HEK293 (cell line): ENCODE measurements around the gene COG8.

Source experiments
- CTCF ChIA-PET: fragments of 350-600 bp; formaldehyde crosslinking; extraction: SDS; loops from one replicate; lab custom pipeline; 2021; ENCODE audit warnings: antibody characterized with exemption; lab: Yijun Ruan, JAX
- POLR2A ChIA-PET: fragments of 300-600 bp; formaldehyde crosslinking; extraction: SDS; loops from one replicate; lab custom pipeline; 2020; ENCODE audit warnings: antibody characterized with exemption, inconsistent platforms; lab: Yijun Ruan, JAX
- H3K27ac ChIP-seq: fragments of 200-500 bp; sonication (Bioruptor generic); 2 replicates; pipeline ENCODE4 v1.5.1; 2014; ENCODE audit warnings: low read depth, low read length, control low read depth, inconsistent platforms; ENCODE audit errors: extremely low read depth
- H3K36me3 ChIP-seq, 2 experiments: fragments of 200-500 bp in 1 of 2; sonication (Bioruptor generic) in 1 of 2; 1 replicate in 1 of 2; 2 replicates in 1 of 2; pipeline ENCODE4 v1.5.1; 2014 to 2017; ENCODE audit warnings: inconsistent platforms in 2 of 2, low read length in 2 of 2; ENCODE audit not compliant: control insufficient read depth in 2 of 2, insufficient read depth in 1 of 2
- H3K4me1 ChIP-seq: fragments of 200-500 bp; sonication (Bioruptor generic); 2 replicates; pipeline ENCODE4 v1.5.1; 2014; ENCODE audit warnings: mild to moderate bottlenecking, low read length, inconsistent platforms; ENCODE audit not compliant: control insufficient read depth, insufficient read depth
- H3K4me3 ChIP-seq: 2 replicates; pipeline ENCODE4 v1.5.1; 2011; ENCODE audit warnings: low read depth, mild to moderate bottlenecking, control low read depth, low read length, moderate library complexity
- H3K9me3 ChIP-seq: fragments of 200-500 bp; sonication (Bioruptor generic); 2 replicates; pipeline ENCODE4 v1.5.1; 2014; ENCODE audit warnings: low read depth, low read length, inconsistent platforms; ENCODE audit not compliant: control insufficient read depth, insufficient read depth
- EGR2 ChIP-seq: fragments of 450-650 bp; formaldehyde crosslinking; IDR thresholded peaks from 2 replicates; pipeline ENCODE4 v1.5.1; 2016; ENCODE audit warnings: low read depth, missing biosample characterization, missing genetic modification characterization
- GLI2 ChIP-seq: fragments of 450-650 bp; formaldehyde crosslinking; IDR thresholded peaks from 2 replicates; pipeline ENCODE4; 2017; ENCODE audit warnings: missing biosample characterization, missing genetic modification characterization, low read depth, borderline replicate concordance
- GLI4 ChIP-seq: fragments of 450-650 bp; formaldehyde crosslinking; IDR thresholded peaks from 2 replicates; pipeline ENCODE4 v1.5.1; 2016; ENCODE audit warnings: missing biosample characterization, missing genetic modification characterization
- GLIS2 ChIP-seq: fragments of 450-650 bp; formaldehyde crosslinking; IDR thresholded peaks from 2 replicates; pipeline ENCODE4 v1.5.1; 2016; ENCODE audit warnings: missing biosample characterization, missing genetic modification characterization
- PRDM6 ChIP-seq: fragments of 450-650 bp; formaldehyde crosslinking; IDR thresholded peaks from 2 replicates; pipeline ENCODE4 v1.5.1; 2017; ENCODE audit warnings: missing biosample characterization, missing genetic modification characterization
- YY2 ChIP-seq: fragments of 450-650 bp; formaldehyde crosslinking; IDR thresholded peaks from 2 replicates; pipeline ENCODE4 v1.5.1; 2016; ENCODE audit warnings: missing biosample characterization, missing genetic modification characterization
- ZFHX2 ChIP-seq: fragments of 450-650 bp; formaldehyde crosslinking; conservative IDR thresholded peaks from 2 replicates; pipeline ENCODE4 v1.5.1; 2016; ENCODE audit warnings: missing biosample characterization, missing genetic modification characterization
- ZFP37 ChIP-seq: fragments of 450-650 bp; formaldehyde crosslinking; IDR thresholded peaks from 2 replicates; pipeline ENCODE4 v1.5.1; 2016; ENCODE audit warnings: missing biosample characterization, missing genetic modification characterization
- ZNF157 ChIP-seq: fragments of 450-650 bp; formaldehyde crosslinking; IDR thresholded peaks from 2 replicates; pipeline ENCODE4 v1.5.1; 2016; ENCODE audit warnings: missing biosample characterization, missing genetic modification characterization
- ZNF174 ChIP-seq: fragments of 450-650 bp; formaldehyde crosslinking; IDR thresholded peaks from 2 replicates; pipeline ENCODE4 v1.5.0; 2017; ENCODE audit warnings: missing biosample characterization, mild to moderate bottlenecking, missing genetic modification characterization
- ZNF184 ChIP-seq: fragments of 450-650 bp; IDR thresholded peaks from 2 replicates; pipeline ENCODE4 v1.5.1; 2018; ENCODE audit warnings: missing biosample characterization, mild to moderate bottlenecking, missing genetic modification characterization
- ZNF223 ChIP-seq: fragments of 450-650 bp; formaldehyde crosslinking; IDR thresholded peaks from 2 replicates; pipeline ENCODE4 v1.5.1; 2016; ENCODE audit warnings: missing biosample characterization, missing genetic modification characterization
- ZNF248 ChIP-seq: fragments of 450-650 bp; formaldehyde crosslinking; IDR thresholded peaks from 2 replicates; pipeline ENCODE4 v1.5.1; 2017; ENCODE audit warnings: missing biosample characterization, missing genetic modification characterization
- ZNF26 ChIP-seq: fragments of 450-650 bp; formaldehyde crosslinking; IDR thresholded peaks from 2 replicates; pipeline ENCODE4 v1.5.1; 2016; ENCODE audit warnings: missing biosample characterization, missing genetic modification characterization
- ZNF416 ChIP-seq: fragments of 450-650 bp; formaldehyde crosslinking; IDR thresholded peaks from 2 replicates; pipeline ENCODE4 v1.5.1; 2016; ENCODE audit warnings: missing biosample characterization, missing genetic modification characterization
- ZNF510 ChIP-seq: fragments of 450-650 bp; formaldehyde crosslinking; IDR thresholded peaks from 2 replicates; pipeline ENCODE4 v1.5.1; 2018; ENCODE audit warnings: mild to moderate bottlenecking, missing genetic modification characterization, missing biosample characterization; ENCODE audit not compliant: insufficient replicate concordance
- ZNF670 ChIP-seq: fragments of 450-650 bp; formaldehyde crosslinking; IDR thresholded peaks from 2 replicates; pipeline ENCODE4 v1.5.1; 2016; ENCODE audit warnings: missing biosample characterization, missing genetic modification characterization, low read depth
- TF ChIP-seq, protein P1 (sequence below): fragments of 450-650 bp; formaldehyde crosslinking; IDR thresholded peaks from 2 replicates; pipeline ENCODE4 v1.5.1; 2016; ENCODE audit warnings: missing biosample characterization, missing genetic modification characterization, borderline replicate concordance

Gene COG8

DNA sequence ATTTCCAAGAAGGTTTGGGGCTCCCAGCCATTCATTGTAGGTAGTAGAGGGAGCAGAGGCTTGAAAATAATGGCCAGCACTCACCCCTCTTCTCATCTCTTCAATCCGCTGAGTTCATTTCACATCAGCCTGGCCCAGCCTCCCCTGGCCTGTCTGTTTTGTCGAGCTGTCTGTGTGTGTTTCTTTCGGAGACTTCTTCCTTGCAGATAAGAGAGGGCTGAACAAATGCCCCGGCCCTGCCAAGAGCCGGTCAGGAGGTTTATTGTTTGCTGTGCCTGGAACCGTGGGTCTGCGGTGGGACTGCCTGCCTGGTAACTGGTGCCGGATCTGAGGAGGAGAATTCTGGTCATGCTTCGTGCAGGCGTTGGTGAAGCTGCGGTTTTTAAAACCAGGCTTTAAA is 24.8 kb downstream of the COG8 start (continued):
- no peak for TF ChIP-seq ZNF184 (tag by site-specific recombination)
- TF ChIP-seq GLI2 (tag by site-specific recombination), result no peak
- no peak for TF ChIP-seq YY2 (tag by site-specific recombination)
- TF ChIP-seq ZNF248, result no peak
- TF ChIP-seq ZNF26 (tag by site-specific recombination), result no peak
- no peak for TF ChIP-seq ZNF416 (tag by site-specific recombination)
- no peak for TF ChIP-seq ZFP37 (tag by site-specific recombination)

- H3K4me1 ChIP-seq, result no peaks in the 10 kb centered on the region
- H3K27ac ChIP-seq, result no peak overlapping the region
- ChIA-PET POLR2A (no interaction called here), CTCF (no interaction called here)
- no peak overlapping the region for H3K4me3 ChIP-seq
- H3K36me3 ChIP-seq, result peaks cover 14 to 54% of the 10 kb centered on the region in 2 experiments; a peak in 2 of 3 replicates
- H3K9me3 ChIP-seq, result no peaks in the 10 kb centered on the region
- TF ChIP-seq ZNF223 (tag by site-specific recombination) (no peak), GLIS2 (tag by site-specific recombination) (no peak), GLI4 (tag by site-specific recombination) (no peak), EGR2 (no peak), ZNF670 (tag by site-specific recombination) (no peak), PRDM6 (tag by site-specific recombination) (no peak), ZNF510 (tag by site-specific recombination) (no peak), ZNF174 (tag by site-specific recombination) (no peak), ZFHX2 (tag by site-specific recombination) (no peak), ZNF157 (tag by site-specific recombination) (no peak)
- TF ChIP-seq, protein P1, sequence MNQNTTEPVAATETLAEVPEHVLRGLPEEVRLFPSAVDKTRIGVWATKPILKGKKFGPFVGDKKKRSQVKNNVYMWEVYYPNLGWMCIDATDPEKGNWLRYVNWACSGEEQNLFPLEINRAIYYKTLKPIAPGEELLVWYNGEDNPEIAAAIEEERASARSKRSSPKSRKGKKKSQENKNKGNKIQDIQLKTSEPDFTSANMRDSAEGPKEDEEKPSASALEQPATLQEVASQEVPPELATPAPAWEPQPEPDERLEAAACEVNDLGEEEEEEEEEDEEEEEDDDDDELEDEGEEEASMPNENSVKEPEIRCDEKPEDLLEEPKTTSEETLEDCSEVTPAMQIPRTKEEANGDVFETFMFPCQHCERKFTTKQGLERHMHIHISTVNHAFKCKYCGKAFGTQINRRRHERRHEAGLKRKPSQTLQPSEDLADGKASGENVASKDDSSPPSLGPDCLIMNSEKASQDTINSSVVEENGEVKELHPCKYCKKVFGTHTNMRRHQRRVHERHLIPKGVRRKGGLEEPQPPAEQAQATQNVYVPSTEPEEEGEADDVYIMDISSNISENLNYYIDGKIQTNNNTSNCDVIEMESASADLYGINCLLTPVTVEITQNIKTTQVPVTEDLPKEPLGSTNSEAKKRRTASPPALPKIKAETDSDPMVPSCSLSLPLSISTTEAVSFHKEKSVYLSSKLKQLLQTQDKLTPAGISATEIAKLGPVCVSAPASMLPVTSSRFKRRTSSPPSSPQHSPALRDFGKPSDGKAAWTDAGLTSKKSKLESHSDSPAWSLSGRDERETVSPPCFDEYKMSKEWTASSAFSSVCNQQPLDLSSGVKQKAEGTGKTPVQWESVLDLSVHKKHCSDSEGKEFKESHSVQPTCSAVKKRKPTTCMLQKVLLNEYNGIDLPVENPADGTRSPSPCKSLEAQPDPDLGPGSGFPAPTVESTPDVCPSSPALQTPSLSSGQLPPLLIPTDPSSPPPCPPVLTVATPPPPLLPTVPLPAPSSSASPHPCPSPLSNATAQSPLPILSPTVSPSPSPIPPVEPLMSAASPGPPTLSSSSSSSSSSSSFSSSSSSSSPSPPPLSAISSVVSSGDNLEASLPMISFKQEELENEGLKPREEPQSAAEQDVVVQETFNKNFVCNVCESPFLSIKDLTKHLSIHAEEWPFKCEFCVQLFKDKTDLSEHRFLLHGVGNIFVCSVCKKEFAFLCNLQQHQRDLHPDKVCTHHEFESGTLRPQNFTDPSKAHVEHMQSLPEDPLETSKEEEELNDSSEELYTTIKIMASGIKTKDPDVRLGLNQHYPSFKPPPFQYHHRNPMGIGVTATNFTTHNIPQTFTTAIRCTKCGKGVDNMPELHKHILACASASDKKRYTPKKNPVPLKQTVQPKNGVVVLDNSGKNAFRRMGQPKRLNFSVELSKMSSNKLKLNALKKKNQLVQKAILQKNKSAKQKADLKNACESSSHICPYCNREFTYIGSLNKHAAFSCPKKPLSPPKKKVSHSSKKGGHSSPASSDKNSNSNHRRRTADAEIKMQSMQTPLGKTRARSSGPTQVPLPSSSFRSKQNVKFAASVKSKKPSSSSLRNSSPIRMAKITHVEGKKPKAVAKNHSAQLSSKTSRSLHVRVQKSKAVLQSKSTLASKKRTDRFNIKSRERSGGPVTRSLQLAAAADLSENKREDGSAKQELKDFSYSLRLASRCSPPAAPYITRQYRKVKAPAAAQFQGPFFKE (tag by site-specific recombination), result no peak
Measured at GRCh38 chr16:69313469-69313868, 25.9 kb downstream of the COG8 start.
